H9 (cell line): ENCODE data around the gene COX17. TPM values are rescaled to one million over a fixed set of nuclear protein-coding genes. Genes with fewer than 3 reads are reported as not detected.

ENCODE experiments used
- DNase-seq: peaks from one replicate; pipeline ENCODE4 v3.0.0-alpha.2; 2017
- H2AFZ ChIP-seq: one replicate; pipeline ENCODE4 v1.6.1; 2013; ENCODE audit warnings: mild to moderate bottlenecking, low read length, control low read depth, moderate library complexity
- H2AK5ac ChIP-seq: 2 replicates; pipeline ENCODE4 v1.6.1; 2013; ENCODE audit warnings: low read length, control low read depth, mixed read lengths; ENCODE audit not compliant: insufficient read length
- H2BK120ac ChIP-seq: one replicate; pipeline ENCODE4 v1.6.1; 2013; ENCODE audit warnings: low read depth, mild to moderate bottlenecking, low read length, control low read depth, inconsistent platforms; ENCODE audit not compliant: poor library complexity, severe bottlenecking
- H2BK12ac ChIP-seq: 2 replicates; pipeline ENCODE4 v1.6.1; 2013; ENCODE audit warnings: low read length, control low read depth, mixed read lengths, low read depth; ENCODE audit not compliant: insufficient read length
- H2BK15ac ChIP-seq: 2 replicates; pipeline ENCODE4 v1.6.1; 2013; ENCODE audit warnings: low read depth, low read length, control low read depth
- H2BK20ac ChIP-seq: one replicate; pipeline ENCODE4 v1.6.1; 2013; ENCODE audit warnings: low read depth, mild to moderate bottlenecking, low read length, control low read depth, inconsistent platforms; ENCODE audit not compliant: poor library complexity, severe bottlenecking
- H2BK5ac ChIP-seq: 2 replicates; pipeline ENCODE4 v1.6.1; 2013; ENCODE audit warnings: low read length, control low read depth, mixed read lengths; ENCODE audit not compliant: insufficient read length
- H3K14ac ChIP-seq: 2 replicates; pipeline ENCODE4 v1.6.1; 2013; ENCODE audit warnings: low read length, control low read depth; ENCODE audit not compliant: insufficient read depth
- H3K18ac ChIP-seq: 2 replicates; pipeline ENCODE4 v1.6.1; 2013; ENCODE audit warnings: low read depth, mild to moderate bottlenecking, mixed read lengths, low read length, control low read depth; ENCODE audit not compliant: insufficient read length
- H3K23ac ChIP-seq: 2 replicates; pipeline ENCODE4 v1.6.1; 2013; ENCODE audit warnings: low read length, control low read depth, mixed read lengths, low read depth; ENCODE audit not compliant: insufficient read length
- H3K23me2 ChIP-seq: 2 replicates; pipeline ENCODE4 v1.6.1; 2013; ENCODE audit warnings: low read depth, mild to moderate bottlenecking, mixed read lengths, low read length, control low read depth; ENCODE audit not compliant: insufficient read length, poor library complexity, severe bottlenecking
- H3K27ac ChIP-seq: 2 replicates; pipeline ENCODE4 v1.5.1; 2013; ENCODE audit warnings: low read length, control low read depth, mixed read lengths, low read depth; ENCODE audit not compliant: insufficient read length
- H3K27me3 ChIP-seq: 2 replicates; pipeline ENCODE4 v1.6.1; 2013; ENCODE audit warnings: low read length, control low read depth, inconsistent platforms; ENCODE audit not compliant: insufficient read depth
- H3K4ac ChIP-seq: 2 replicates; pipeline ENCODE4 v1.6.1; 2013; ENCODE audit warnings: low read depth, mild to moderate bottlenecking, control low read depth, inconsistent platforms, low read length, moderate library complexity
- H3K4me1 ChIP-seq: 2 replicates; pipeline ENCODE4 v1.6.1; 2013; ENCODE audit warnings: low read length, control low read depth, inconsistent platforms; ENCODE audit not compliant: insufficient read depth
- H3K4me2 ChIP-seq: 2 replicates; pipeline ENCODE4 v1.6.1; 2013; ENCODE audit warnings: low read length, control low read depth, mixed read lengths; ENCODE audit not compliant: insufficient read length, insufficient read depth
- H3K56ac ChIP-seq: 2 replicates; pipeline ENCODE4 v1.6.1; 2013; ENCODE audit warnings: low read depth, mild to moderate bottlenecking, mixed read lengths, low read length, control low read depth; ENCODE audit not compliant: insufficient read length
- H3K79me1 ChIP-seq: 2 replicates; pipeline ENCODE4 v1.6.1; 2013; ENCODE audit warnings: low read depth, mild to moderate bottlenecking, moderate library complexity, low read length, control low read depth, inconsistent platforms; ENCODE audit not compliant: insufficient read depth, poor library complexity, severe bottlenecking
- H3K79me2 ChIP-seq: 2 replicates; pipeline ENCODE4 v1.6.1; 2013; ENCODE audit warnings: low read length, control low read depth, inconsistent platforms; ENCODE audit not compliant: insufficient read depth
- H3K9ac ChIP-seq: 2 replicates; pipeline ENCODE4 v1.6.1; 2013; ENCODE audit warnings: low read length, control low read depth, mixed read lengths; ENCODE audit not compliant: insufficient read length; ENCODE audit errors: extremely low read depth
- H3K9me3 ChIP-seq: one replicate; pipeline ENCODE4 v1.6.1; 2013; ENCODE audit warnings: low read depth, low read length, inconsistent platforms; ENCODE audit not compliant: control insufficient read depth
- H3T11ph ChIP-seq: one replicate; pipeline ENCODE4 v1.6.1; 2013; ENCODE audit warnings: mild to moderate bottlenecking, low read length, control low read depth, inconsistent platforms
- H4K20me1 ChIP-seq: one replicate; pipeline ENCODE4 v1.6.1; 2013; ENCODE audit not compliant: control insufficient read depth, insufficient read length, insufficient read depth
- H4K5ac ChIP-seq: 2 replicates; pipeline ENCODE4 v1.6.1; 2013; ENCODE audit warnings: low read depth, mild to moderate bottlenecking, mixed read lengths, low read length, control low read depth; ENCODE audit not compliant: insufficient read length
- H4K8ac ChIP-seq: replicated peaks from 2 replicates; pipeline ENCODE4 v1.6.1; 2013; ENCODE audit warnings: low read length, control low read depth, mixed read lengths, low read depth; ENCODE audit not compliant: insufficient read length
- H4K91ac ChIP-seq: 2 replicates; pipeline ENCODE4 v1.6.1; 2013; ENCODE audit warnings: low read depth, mild to moderate bottlenecking, moderate library complexity, mixed read lengths, low read length, control low read depth; ENCODE audit not compliant: insufficient read length
- H3K27ac Mint-ChIP-seq, 3 experiments: 2 replicates in 2 of 3; 3 replicates in 1 of 3; pipeline ENCODE4 v1.8.0; 2020 to 2021; ENCODE audit warnings: mixed read lengths in 3 of 3, mild to moderate bottlenecking in 1 of 3, moderate library complexity in 1 of 3
- H3K27me3 Mint-ChIP-seq: 2 replicates; pipeline ENCODE4 v1.8.0; 2021; ENCODE audit warnings: low read depth, mild to moderate bottlenecking, moderate library complexity, mixed read lengths
- H3K36me3 Mint-ChIP-seq, 3 experiments: 2 replicates in 2 of 3; 3 replicates in 1 of 3; pipeline ENCODE4 v1.8.0; 2020 to 2021; ENCODE audit warnings: low read depth in 3 of 3, mixed read lengths in 3 of 3; ENCODE audit not compliant: insufficient read depth in 1 of 3
- H3K4me1 Mint-ChIP-seq, 2 experiments: 2 replicates each; pipeline ENCODE4 v1.8.0; 2020; ENCODE audit warnings: mixed read lengths in 2 of 2
- H3K4me3 Mint-ChIP-seq, 2 experiments: 2 replicates in 1 of 2; 3 replicates in 1 of 2; pipeline ENCODE4 v1.8.0; 2020 to 2021; ENCODE audit warnings: mild to moderate bottlenecking in 2 of 2, mixed read lengths in 2 of 2, moderate library complexity in 1 of 2
- H3K9me3 Mint-ChIP-seq, 2 experiments: 2 replicates in 1 of 2; 3 replicates in 1 of 2; pipeline ENCODE4 v1.8.0; 2020; ENCODE audit warnings: mild to moderate bottlenecking in 2 of 2, mixed read lengths in 2 of 2, moderate library complexity in 1 of 2
- WGBS: extraction: QIAGEN DNeasy Blood & Tissue Kit; methylation state at CpG from one replicate; pipeline ENCODE4 v1.1.7; 2013; ENCODE audit warnings: missing lambda C conversion rate, low lambda C conversion rate, mixed read lengths; ENCODE audit not compliant: insufficient read length; ENCODE audit errors: extremely low coverage; 5-methylcytosine and 5-hydroxymethylcytosine counted together
- total RNA-seq: library from RNA; stranded (reverse); gene quantifications from 2 replicates; pipeline ENCODE4 v1.2.1, GENCODE V29; 2021
- TF ChIP-seq, protein P1 (sequence below): fragments of 200-600 bp; sonication (generic); conservative IDR thresholded peaks from 3 replicates; pipeline ENCODE4 v1.8.0; 2021; ENCODE audit warnings: antibody characterized with exemption, mild to moderate bottlenecking

Gene COX17
- total RNA-seq, 1 experiment from 2014 or later, result 47.0 TPM

DNA sequence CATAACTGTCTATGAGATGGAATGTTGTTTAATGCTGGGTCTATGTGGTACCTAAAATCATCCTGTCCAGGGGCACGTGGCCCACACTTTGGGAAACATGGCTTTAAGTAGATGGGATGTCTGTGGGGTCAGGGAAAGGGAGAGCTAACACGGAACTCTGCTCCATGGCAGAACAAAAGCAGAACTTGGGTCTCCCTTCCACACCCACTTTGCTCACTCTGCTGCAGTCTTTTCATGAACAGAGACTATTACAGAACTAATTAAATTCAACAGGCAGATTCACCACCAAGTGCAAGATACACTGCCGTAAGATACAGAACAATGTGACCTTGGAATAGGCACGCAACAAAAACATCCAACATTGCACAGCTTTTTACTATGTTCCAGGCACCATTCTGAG, 45.0 kb downstream of the COX17 start:
- TF ChIP-seq, protein P1, sequence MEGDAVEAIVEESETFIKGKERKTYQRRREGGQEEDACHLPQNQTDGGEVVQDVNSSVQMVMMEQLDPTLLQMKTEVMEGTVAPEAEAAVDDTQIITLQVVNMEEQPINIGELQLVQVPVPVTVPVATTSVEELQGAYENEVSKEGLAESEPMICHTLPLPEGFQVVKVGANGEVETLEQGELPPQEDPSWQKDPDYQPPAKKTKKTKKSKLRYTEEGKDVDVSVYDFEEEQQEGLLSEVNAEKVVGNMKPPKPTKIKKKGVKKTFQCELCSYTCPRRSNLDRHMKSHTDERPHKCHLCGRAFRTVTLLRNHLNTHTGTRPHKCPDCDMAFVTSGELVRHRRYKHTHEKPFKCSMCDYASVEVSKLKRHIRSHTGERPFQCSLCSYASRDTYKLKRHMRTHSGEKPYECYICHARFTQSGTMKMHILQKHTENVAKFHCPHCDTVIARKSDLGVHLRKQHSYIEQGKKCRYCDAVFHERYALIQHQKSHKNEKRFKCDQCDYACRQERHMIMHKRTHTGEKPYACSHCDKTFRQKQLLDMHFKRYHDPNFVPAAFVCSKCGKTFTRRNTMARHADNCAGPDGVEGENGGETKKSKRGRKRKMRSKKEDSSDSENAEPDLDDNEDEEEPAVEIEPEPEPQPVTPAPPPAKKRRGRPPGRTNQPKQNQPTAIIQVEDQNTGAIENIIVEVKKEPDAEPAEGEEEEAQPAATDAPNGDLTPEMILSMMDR, result no peak
- Histone ChIP-seq H2BK12ac (no peak overlapping the region), H2BK120ac (no peak overlapping the region), H3T11ph (no peak overlapping the region), H2BK5ac (no peak overlapping the region), H2BK15ac (no peak overlapping the region), H3K4me2 (no peak overlapping the region), H2AFZ (no peak overlapping the region), H3K27me3 (no peaks in the 10 kb centered on the region), H3K23me2 (no peaks in the 10 kb centered on the region), H4K20me1 (no peaks in the 10 kb centered on the region), H4K8ac (no peak overlapping the region), H3K9me3 (no peaks in the 10 kb centered on the region), H3K79me1 (no peaks in the 10 kb centered on the region), H3K27ac (no peak overlapping the region), H3K23ac (no peak overlapping the region), H2BK20ac (no peak overlapping the region), H4K5ac (no peak overlapping the region), H3K79me2 (no peaks in the 10 kb centered on the region), H3K4ac (no peak overlapping the region), H3K4me1 (no peaks in the 10 kb centered on the region), H3K18ac (no peak overlapping the region), H3K9ac (no peak overlapping the region), H4K91ac (no peak overlapping the region), H2AK5ac (no peak overlapping the region), H3K14ac (no peak overlapping the region), H3K56ac (no peak overlapping the region)
- Mint-ChIP-seq H3K4me3 (no peak overlapping the region), H3K4me1 (peaks cover 10 to 14% of the 10 kb centered on the region in 2 experiments), H3K9me3 (no peaks in the 10 kb centered on the region), H3K36me3 (no peaks in the 10 kb centered on the region), H3K27ac (no peak overlapping the region), H3K27me3 (peaks cover 2% of the 10 kb centered on the region)
- DNase-seq, result no peak
- no CpG with 5 or more reads among the region's 4 CpGs for WGBS
